GM12864 (cell line): Measurements from ENCODE around the gene KRTAP2-4.
"Not testable (repeated sequence)": the region's sequence is repeated elsewhere in the genome, so short reads cannot be mapped to it uniquely, and the experiment has no call there.

Experiments used
- DNase-seq: peaks from one replicate; pipeline ENCODE4 v3.0.0-alpha.2; 2011; ENCODE audit warnings: low read depth
- H3K4me3 ChIP-seq: 2 replicates; pipeline ENCODE4 v1.5.1; 2011; ENCODE audit warnings: mild to moderate bottlenecking, low read depth, low read length, control low read depth
- TF ChIP-seq, protein P1 (sequence below): IDR thresholded peaks from 2 replicates; pipeline ENCODE4 v1.5.1; 2011; ENCODE audit warnings: low read depth, mild to moderate bottlenecking, moderate library complexity, low read length, control low read depth, inconsistent platforms; ENCODE audit errors: missing control alignments

KRTAP2-4 gene

DNA sequence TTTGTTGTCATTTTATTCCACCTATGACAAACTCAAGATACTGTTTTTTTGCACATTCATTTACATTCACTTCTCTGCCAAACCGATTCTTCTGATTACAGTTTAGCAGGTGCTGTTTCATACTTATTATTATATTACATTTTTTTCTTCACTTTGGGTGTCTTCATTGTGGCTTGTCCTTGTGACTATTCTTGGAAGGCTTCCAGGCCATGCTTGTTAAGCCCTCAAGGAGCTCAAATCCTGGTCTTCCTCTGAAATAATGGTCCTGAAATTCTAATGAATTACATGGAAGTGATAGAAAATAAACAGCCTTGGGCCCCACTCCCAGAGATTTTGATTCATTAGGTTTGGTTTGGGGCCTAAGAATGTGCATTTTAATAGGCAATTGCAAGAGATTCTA, 1.4 kb downstream of the KRTAP2-4 start:
- DNase-seq = no peak
- H3K4me3 ChIP-seq = no peak overlapping the region
- TF ChIP-seq, protein P1, sequence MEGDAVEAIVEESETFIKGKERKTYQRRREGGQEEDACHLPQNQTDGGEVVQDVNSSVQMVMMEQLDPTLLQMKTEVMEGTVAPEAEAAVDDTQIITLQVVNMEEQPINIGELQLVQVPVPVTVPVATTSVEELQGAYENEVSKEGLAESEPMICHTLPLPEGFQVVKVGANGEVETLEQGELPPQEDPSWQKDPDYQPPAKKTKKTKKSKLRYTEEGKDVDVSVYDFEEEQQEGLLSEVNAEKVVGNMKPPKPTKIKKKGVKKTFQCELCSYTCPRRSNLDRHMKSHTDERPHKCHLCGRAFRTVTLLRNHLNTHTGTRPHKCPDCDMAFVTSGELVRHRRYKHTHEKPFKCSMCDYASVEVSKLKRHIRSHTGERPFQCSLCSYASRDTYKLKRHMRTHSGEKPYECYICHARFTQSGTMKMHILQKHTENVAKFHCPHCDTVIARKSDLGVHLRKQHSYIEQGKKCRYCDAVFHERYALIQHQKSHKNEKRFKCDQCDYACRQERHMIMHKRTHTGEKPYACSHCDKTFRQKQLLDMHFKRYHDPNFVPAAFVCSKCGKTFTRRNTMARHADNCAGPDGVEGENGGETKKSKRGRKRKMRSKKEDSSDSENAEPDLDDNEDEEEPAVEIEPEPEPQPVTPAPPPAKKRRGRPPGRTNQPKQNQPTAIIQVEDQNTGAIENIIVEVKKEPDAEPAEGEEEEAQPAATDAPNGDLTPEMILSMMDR = no peak

DNA sequence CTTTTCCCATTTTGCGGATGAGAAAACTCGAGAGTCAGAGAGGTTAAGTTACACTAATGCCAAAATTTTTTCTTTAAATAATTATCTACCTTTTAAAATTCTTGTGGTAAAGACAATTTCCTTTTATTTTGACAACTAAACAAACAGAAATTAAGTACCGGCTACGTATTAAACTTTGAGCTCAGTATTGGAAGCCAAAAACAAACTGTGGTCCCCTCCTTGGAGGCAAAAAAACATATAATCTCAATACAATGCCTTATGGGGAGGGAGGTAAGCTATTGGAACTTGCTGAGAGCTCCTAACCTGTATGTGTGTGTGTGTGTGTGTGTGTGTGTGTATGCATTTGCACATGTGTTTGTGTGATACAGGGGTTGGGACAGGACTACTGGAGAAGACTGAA, 2.2 kb downstream of the KRTAP2-4 start:
- no peak for DNase-seq
- TF ChIP-seq, protein P1 = no peak

DNA sequence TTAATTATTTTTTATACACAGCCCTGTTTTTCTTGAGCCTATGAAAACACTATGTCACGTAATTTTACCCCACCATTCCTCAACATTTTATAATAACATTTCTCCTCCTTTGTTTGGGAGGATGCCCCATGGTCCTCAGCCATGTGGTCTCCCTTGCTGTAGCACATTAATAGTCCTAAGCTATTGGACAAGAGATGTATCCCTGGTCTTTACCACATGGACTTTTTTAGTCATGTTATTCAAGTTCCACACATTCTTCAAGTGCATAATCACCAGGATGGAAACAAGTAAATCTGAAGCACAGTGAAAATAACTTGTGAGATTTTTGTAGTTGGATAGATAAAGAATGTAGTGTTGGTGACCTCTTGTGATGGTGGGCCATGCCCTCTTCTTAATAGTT, 3.7 kb downstream of the KRTAP2-4 start:
- DNase-seq = no peak
- TF ChIP-seq, protein P1 = no peak

More for the DNA sequence above, 2.2 kb downstream of the KRTAP2-4 start:
- H3K4me3 ChIP-seq = no peak overlapping the region

DNA sequence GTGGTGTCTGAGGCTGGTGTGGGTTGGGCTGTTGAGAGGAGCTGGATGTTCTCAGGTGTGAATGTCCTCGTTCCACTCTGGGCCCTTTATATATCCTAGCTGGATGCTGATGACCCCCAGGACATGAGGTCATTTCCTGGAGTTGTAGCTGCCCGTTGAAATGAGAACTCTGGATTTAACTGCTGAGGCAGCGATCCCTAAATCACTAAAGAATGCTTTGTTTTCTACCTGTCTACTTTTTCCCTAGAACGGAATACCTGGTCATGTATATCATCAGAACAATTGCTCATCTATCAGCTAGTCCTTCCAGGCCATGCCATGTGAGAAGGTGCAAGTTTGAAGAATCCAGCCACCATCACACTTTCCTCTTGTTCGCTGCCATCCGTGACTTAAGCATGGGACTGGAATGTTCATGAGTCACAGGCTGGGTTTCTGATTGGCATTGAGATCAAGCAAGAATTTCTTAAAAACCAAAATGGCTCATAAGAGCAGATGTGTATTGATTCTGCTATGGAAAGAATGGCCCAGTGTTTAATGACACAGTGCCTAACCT, 5.6 kb downstream of the KRTAP2-4 start, which contains the start of gene KRTAP2-3:
TSS of gene KRTAP2-3 (minus strand) at position 63 of the 553 bp plus-strand sequence. CDS start 64 bp downstream, outside the sequence.
- no peak for DNase-seq

More for the DNA sequence above, 3.7 kb downstream of the KRTAP2-4 start:
- no peak overlapping the region for H3K4me3 ChIP-seq

DNA sequence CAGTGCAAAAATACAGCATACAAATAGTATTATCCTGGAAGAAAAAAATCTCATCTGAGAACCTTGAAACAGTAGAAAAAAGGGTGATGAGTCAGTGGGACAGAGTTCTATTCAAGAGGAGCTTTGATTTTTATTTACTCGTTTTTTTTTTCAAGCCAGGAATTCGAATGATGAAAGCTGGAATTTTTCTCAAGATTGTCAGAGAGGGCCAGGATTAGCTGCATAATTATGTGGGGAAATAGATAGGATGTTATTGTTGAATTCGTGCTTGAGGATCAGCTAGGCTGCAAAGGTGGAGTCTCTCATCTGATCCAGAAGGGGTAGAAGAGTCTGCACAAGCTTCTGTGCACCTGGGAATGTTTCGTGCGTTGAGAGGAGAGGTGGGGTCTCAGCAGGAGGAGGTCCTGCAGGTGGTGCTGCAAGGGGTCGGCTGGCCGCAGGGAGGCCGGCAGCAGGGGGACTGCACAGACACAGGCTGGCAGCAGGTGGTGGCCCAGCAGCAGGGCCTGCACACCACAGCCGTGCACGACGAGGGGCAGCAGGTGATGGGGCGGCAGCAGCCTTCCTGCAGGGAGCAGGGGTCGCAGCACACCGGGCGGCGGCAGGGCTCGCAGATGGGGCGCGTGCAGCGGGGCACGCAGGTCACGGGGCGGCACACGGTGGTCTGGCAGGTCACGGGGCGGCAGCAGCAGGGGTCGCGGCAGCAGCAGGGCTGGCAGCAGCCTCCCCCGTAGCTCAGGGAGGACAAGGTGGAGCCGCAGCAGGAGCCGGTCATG, 6.2 kb downstream of the KRTAP2-4 start:
- not testable (repeated sequence) for DNase-seq, H3K4me3 ChIP-seq

More for the DNA sequence above, 5.6 kb downstream of the KRTAP2-4 start, which contains the start of gene KRTAP2-3:
- H3K4me3 ChIP-seq = no peak within 1 kb of the TSS
- TF ChIP-seq, protein P1 = no peak

DNA sequence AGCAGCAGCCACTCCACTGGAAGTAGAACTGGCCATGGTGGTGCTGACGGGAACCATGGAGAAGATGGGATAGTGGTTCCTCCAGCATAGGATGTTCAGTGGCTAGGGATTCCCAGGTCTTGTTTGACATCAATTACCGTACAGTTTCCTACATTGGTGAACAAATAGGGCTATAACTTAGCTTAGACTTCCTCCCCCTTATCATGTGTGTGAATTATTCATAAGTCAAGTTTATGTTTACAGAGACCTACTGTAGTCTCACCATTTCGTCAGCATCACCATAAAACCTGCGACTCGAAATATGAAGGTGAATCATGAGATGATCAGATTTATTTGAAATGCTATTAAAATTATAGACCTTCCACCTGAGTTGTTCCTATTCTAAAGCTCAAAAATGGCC, 6.9 kb downstream of the KRTAP2-4 start:
- TF ChIP-seq, protein P1 = no peak
- no peak overlapping the region for H3K4me3 ChIP-seq
- no peak for DNase-seq

DNA sequence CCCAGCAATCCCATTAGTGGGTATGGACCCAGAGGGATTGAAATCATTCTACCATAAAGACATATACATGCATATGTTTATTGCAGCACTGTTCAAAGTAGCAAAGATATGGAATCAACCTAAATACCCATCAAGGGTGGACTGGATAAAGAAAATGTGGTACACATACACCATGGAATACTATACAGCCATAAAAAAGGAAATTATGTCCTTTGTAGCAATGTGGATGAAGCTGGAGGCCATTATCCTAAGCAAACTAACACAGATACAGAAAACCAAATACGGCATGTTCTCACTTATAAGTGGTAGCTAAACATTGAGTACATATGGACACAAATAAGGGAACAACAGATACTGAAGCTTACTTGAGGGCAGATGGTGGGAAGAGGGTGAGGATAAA, 8.1 kb downstream of the KRTAP2-4 start:
- H3K4me3 ChIP-seq = no peak overlapping the region
- TF ChIP-seq, protein P1 = no peak
- DNase-seq = no peak

DNA sequence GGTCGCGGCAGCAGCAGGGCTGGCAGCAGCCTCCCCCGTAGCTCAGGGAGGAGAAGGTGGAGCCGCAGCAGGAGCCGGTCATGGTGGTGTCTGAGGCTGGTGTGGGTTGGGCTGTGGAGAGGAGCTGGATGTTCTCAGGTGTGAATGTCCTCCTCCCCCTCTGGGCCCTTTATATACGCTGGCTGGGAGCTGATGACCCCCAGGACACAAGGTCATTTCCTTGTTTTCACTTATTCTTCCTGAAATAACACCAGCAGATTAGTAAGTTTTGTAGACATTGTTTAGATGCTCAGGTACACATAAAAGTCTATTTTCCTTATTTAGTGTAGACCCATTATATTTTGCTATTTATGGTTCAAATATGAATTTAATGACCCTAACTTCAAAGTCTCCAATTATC, 10.5 kb downstream of the KRTAP2-4 start, which contains the start of gene KRTAP2-2:
TSS of gene KRTAP2-2 (minus strand) at position 101 of the 400 bp plus-strand sequence. CDS start at position 82, 19 bp downstream.
- not testable (repeated sequence) for DNase-seq, H3K4me3 ChIP-seq

DNA sequence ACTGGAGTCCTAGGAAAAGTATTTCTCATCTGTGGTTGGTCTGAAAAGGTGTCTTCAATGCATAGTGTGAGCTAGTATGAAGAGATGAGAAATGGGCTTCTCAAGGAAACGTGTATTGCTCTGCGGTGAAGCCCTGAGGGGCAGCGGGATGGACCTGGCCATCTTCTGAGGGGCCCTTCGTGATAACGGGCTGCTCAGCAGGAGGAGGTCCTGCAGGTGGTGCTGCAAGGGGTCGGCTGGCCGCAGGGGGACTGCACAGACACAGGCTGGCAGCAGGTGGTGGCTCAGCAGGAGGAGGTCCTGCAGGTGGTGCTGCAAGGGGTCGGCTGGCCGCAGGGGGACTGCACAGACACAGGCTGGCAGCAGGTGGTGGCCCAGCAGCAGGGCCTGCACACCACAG, 11.1 kb downstream of the KRTAP2-4 start:
- not testable (repeated sequence) for H3K4me3 ChIP-seq, DNase-seq
